ENCODE measurements around the gene SRPK3. TPM values are rescaled to one million over a fixed set of nuclear protein-coding genes. Genes with fewer than 3 reads are reported as not detected.

Gene SRPK3
- total RNA-seq, 2 donors from 2014 or later, result not detected

GRCh38 chrX:153772316-153773217 lies 8.3 kb upstream of the SRPK3 start:
- no peaks in the 10 kb centered on the region for H3K4me1 Mint-ChIP-seq
- H3K4me3 Mint-ChIP-seq, result no peak overlapping the region
- H3K9me3 Mint-ChIP-seq, result no peaks in the 10 kb centered on the region
- ATAC-seq (replicated peaks), result no peak
- H3K27me3 Mint-ChIP-seq, result no peaks in the 10 kb centered on the region
- no peaks in the 10 kb centered on the region for H3K36me3 Mint-ChIP-seq (ENCODE audit: low read depth)
- no peak overlapping the region for H3K27ac Mint-ChIP-seq

GRCh38 chrX:153773218-153773611 lies 7.6 kb upstream of the SRPK3 start:
- Mint-ChIP-seq H3K4me1 (no peaks in the 10 kb centered on the region), H3K4me3 (no peak overlapping the region), H3K9me3 (no peaks in the 10 kb centered on the region), H3K27me3 (no peaks in the 10 kb centered on the region), H3K27ac (no peak overlapping the region), H3K36me3 (ENCODE audit: low read depth) (no peaks in the 10 kb centered on the region)
- no peak for ATAC-seq (replicated peaks)

- no peaks in the 10 kb centered on the region for H3K27me3 Mint-ChIP-seq
- H3K9me3 Mint-ChIP-seq, result no peaks in the 10 kb centered on the region
- H3K36me3 Mint-ChIP-seq (ENCODE audit: low read depth), result no peaks in the 10 kb centered on the region
- ATAC-seq (replicated peaks), result no peak
- H3K4me1 Mint-ChIP-seq, result no peaks in the 10 kb centered on the region
- H3K27ac Mint-ChIP-seq, result no peak overlapping the region
- H3K4me3 Mint-ChIP-seq, result no peak overlapping the region
These were observed 6.9 kb upstream of the SRPK3 start for GRCh38 chrX:153773741-153774575.

GRCh38 chrX:153774576-153775292 lies 6.1 kb upstream of the SRPK3 start:
- Mint-ChIP-seq H3K9me3 (no peaks in the 10 kb centered on the region), H3K4me1 (no peaks in the 10 kb centered on the region), H3K27me3 (peaks cover under 1% of the 10 kb centered on the region), H3K4me3 (no peak overlapping the region), H3K36me3 (ENCODE audit: low read depth) (no peaks in the 10 kb centered on the region), H3K27ac (no peak overlapping the region)
- no peak for ATAC-seq (replicated peaks)

- Mint-ChIP-seq H3K36me3 (ENCODE audit: low read depth) (peaks cover 6% of the 10 kb centered on the region), H3K9me3 (no peaks in the 10 kb centered on the region), H3K27ac (no peak overlapping the region), H3K4me1 (no peaks in the 10 kb centered on the region), H3K27me3 (peaks cover 7% of the 10 kb centered on the region), H3K4me3 (no peak overlapping the region)
- no peak for ATAC-seq (replicated peaks)
These were observed 5.3 kb upstream of the SRPK3 start for GRCh38 chrX:153775293-153776119.

GRCh38 chrX:153776120-153776599 lies 4.7 kb upstream of the SRPK3 start:
- peaks cover 6% of the 10 kb centered on the region for H3K36me3 Mint-ChIP-seq (ENCODE audit: low read depth)
- H3K4me1 Mint-ChIP-seq, result no peaks in the 10 kb centered on the region
- no peak overlapping the region for H3K4me3 Mint-ChIP-seq
- no peak overlapping the region for H3K27ac Mint-ChIP-seq
- H3K9me3 Mint-ChIP-seq, result no peaks in the 10 kb centered on the region
- peak; percentile 24 for ATAC-seq (replicated peaks)
- H3K27me3 Mint-ChIP-seq, result peaks cover 7% of the 10 kb centered on the region

- peaks cover 7% of the 10 kb centered on the region for H3K27me3 Mint-ChIP-seq
These were observed 4.2 kb upstream of the SRPK3 start for GRCh38 chrX:153776611-153777045.

GRCh38 chrX:153777261-153778090 lies 3.4 kb upstream of the SRPK3 start:
- Mint-ChIP-seq H3K36me3 (ENCODE audit: low read depth) (peaks cover 6% of the 10 kb centered on the region), H3K9me3 (no peaks in the 10 kb centered on the region), H3K27ac (no peak overlapping the region), H3K4me1 (no peaks in the 10 kb centered on the region), H3K4me3 (no peak overlapping the region), H3K27me3 (peaks cover 7% of the 10 kb centered on the region)
- ATAC-seq (replicated peaks), result no peak

More at GRCh38 chrX:153776611-153777045, 4.2 kb upstream of the SRPK3 start:
- ATAC-seq (replicated peaks), result peak; percentile 19
- no peak overlapping the region for H3K4me3 Mint-ChIP-seq
- H3K9me3 Mint-ChIP-seq, result no peaks in the 10 kb centered on the region
- H3K27ac Mint-ChIP-seq, result no peak overlapping the region
- H3K4me1 Mint-ChIP-seq, result no peaks in the 10 kb centered on the region
- peaks cover 6% of the 10 kb centered on the region for H3K36me3 Mint-ChIP-seq (ENCODE audit: low read depth)

GRCh38 chrX:153778181-153778580 lies 2.7 kb upstream of the SRPK3 start:
- ATAC-seq (replicated peaks), result no peak
- H3K4me1 Mint-ChIP-seq, result no peaks in the 10 kb centered on the region
- H3K36me3 Mint-ChIP-seq (ENCODE audit: low read depth), result peaks cover 6% of the 10 kb centered on the region
- no peak overlapping the region for H3K27ac Mint-ChIP-seq
- no peaks in the 10 kb centered on the region for H3K9me3 Mint-ChIP-seq
- H3K4me3 Mint-ChIP-seq, result no peak overlapping the region
- peaks cover 7% of the 10 kb centered on the region for H3K27me3 Mint-ChIP-seq

GRCh38 chrX:153778684-153779101 lies 2.1 kb upstream of the SRPK3 start:
- ATAC-seq (replicated peaks), result no peak
- Mint-ChIP-seq H3K9me3 (no peaks in the 10 kb centered on the region), H3K27me3 (peaks cover 7% of the 10 kb centered on the region), H3K4me1 (no peaks in the 10 kb centered on the region), H3K27ac (no peak overlapping the region), H3K36me3 (ENCODE audit: low read depth) (peaks cover 6% of the 10 kb centered on the region), H3K4me3 (no peak overlapping the region)

- H3K27me3 Mint-ChIP-seq, result peaks cover 7% of the 10 kb centered on the region
- no peaks in the 10 kb centered on the region for H3K4me1 Mint-ChIP-seq
- ATAC-seq (replicated peaks), result no peak
- H3K36me3 Mint-ChIP-seq (ENCODE audit: low read depth), result peaks cover 6% of the 10 kb centered on the region
- H3K27ac Mint-ChIP-seq, result no peak overlapping the region
- no peak overlapping the region for H3K4me3 Mint-ChIP-seq
- no peaks in the 10 kb centered on the region for H3K9me3 Mint-ChIP-seq
These were observed 757 bp upstream of the SRPK3 start for GRCh38 chrX:153779891-153780677.

GRCh38 chrX:153781428-153782047 lies 697 bp downstream of the SRPK3 start:
- ATAC-seq (replicated peaks), result peak; percentile 13
- no peak overlapping the region for H3K27ac Mint-ChIP-seq
- no peaks in the 10 kb centered on the region for H3K4me1 Mint-ChIP-seq
- H3K36me3 Mint-ChIP-seq (ENCODE audit: low read depth), result peaks cover 19% of the 10 kb centered on the region
- H3K9me3 Mint-ChIP-seq, result no peaks in the 10 kb centered on the region
- H3K27me3 Mint-ChIP-seq, result peaks cover 7% of the 10 kb centered on the region
- no peak overlapping the region for H3K4me3 Mint-ChIP-seq

All from activated T-helper 17 cell treated with anti-CD3 and anti-CD28 coated beads, Interleukin-2, amount 50 U/mL, for 72 hours (primary cell).